GM12873 (cell line): Measurements from ENCODE around the gene TDRD1.

Experiments used
- TF ChIP-seq, protein P1 (sequence below): IDR thresholded peaks from 2 replicates; pipeline ENCODE4 v1.5.1; 2012; ENCODE audit warnings: low read depth, mild to moderate bottlenecking, moderate library complexity, low read length, control low read depth; ENCODE audit not compliant: insufficient read depth; ENCODE audit errors: missing control alignments

Gene TDRD1

DNA sequence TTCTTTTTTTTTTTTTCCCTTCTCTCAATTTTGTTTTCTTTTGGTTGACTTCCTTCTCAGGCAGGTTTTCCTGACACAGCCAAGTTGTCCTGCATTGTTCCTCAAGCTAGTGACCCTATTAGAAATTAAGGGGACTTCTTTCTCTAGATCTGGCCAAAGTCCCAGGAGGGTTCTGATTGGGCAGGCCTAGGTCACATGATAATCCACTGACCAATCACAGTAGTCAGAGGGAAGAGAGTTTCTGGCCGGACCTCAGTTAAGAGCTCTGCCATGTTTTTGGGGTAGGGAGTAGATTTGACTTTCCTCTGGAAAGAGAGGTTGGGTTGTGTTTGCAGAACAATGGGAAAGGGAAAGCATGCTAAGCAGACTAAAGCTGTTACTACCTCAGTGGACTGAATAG, 76.1 kb downstream of the TDRD1 start:
- TF ChIP-seq, protein P1, sequence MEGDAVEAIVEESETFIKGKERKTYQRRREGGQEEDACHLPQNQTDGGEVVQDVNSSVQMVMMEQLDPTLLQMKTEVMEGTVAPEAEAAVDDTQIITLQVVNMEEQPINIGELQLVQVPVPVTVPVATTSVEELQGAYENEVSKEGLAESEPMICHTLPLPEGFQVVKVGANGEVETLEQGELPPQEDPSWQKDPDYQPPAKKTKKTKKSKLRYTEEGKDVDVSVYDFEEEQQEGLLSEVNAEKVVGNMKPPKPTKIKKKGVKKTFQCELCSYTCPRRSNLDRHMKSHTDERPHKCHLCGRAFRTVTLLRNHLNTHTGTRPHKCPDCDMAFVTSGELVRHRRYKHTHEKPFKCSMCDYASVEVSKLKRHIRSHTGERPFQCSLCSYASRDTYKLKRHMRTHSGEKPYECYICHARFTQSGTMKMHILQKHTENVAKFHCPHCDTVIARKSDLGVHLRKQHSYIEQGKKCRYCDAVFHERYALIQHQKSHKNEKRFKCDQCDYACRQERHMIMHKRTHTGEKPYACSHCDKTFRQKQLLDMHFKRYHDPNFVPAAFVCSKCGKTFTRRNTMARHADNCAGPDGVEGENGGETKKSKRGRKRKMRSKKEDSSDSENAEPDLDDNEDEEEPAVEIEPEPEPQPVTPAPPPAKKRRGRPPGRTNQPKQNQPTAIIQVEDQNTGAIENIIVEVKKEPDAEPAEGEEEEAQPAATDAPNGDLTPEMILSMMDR: no peak

DNA sequence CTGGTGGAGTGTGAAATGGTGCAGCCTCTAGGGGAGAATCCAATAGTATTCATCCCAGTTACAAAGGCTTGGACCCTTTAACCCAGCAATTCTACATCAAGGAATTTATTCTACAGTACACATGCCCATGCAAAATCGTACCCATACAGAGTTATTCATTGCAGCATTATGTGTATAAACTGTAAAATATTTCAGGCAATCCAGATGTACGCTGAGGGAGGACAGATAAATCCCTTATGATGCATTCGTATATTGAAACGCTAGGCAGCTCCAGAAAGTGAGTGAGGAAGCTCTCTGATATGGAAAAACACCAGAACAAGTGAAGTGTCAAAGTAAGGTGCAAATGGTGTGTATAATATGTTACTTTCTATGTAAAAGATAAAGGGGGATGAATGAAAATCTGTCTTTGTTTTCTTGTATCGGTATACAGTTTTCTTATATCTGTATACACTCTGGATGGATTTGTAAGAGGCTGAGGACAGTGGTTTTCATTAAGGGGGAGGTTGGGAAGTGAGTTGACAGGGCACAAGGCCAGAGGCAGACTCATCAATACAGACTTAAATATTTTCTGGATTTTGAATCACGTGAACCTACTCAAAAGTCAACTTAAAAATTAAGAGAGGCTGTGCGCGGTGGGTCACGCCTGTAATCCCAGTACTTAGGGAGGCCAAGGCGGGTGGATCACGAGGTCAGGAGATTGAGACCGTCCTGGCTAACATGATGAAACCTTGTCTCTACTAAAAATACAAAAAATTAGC, 77.0 kb downstream of the TDRD1 start:
- TF ChIP-seq, protein P1: no peak

DNA sequence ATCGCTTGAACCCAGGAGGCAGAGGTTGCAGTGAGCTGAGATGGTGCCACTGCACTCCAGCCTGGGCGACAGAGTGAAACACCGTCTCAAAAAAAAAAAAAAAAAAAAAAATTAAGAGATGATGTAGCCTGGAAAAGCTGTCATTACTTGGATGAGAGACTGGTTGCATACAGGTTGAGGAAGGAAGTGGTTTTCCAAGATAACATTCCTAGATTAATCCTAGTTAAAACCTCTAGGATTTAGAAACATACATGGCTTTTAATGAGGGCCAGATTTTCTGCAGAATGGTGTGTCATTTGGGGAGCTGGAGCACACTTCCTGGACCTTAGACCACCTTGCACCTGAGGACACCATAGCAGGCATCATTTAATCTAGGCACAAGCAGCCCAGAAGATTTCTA, 77.7 kb downstream of the TDRD1 start:
- TF ChIP-seq, protein P1: no peak

DNA sequence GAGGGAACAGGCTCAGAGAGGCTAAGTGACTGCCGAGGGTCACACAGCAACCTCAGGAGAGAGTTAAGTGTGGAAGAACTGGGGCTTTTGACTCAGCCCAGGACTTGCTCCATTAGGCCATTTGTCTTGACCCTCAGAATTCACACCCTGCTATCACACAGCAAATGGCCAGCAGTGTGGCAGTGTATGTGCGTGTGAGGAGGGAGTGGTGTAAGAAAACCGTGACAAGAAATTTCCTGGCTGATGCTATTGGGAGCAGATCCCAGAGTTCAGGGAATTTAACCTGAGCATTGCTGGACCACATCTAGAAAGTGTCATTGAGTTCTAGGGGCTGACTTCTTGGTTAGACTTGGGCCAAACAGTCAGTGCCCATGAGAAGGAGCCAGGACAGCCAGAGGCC, 78.3 kb downstream of the TDRD1 start:
- TF ChIP-seq, protein P1: no peak

DNA sequence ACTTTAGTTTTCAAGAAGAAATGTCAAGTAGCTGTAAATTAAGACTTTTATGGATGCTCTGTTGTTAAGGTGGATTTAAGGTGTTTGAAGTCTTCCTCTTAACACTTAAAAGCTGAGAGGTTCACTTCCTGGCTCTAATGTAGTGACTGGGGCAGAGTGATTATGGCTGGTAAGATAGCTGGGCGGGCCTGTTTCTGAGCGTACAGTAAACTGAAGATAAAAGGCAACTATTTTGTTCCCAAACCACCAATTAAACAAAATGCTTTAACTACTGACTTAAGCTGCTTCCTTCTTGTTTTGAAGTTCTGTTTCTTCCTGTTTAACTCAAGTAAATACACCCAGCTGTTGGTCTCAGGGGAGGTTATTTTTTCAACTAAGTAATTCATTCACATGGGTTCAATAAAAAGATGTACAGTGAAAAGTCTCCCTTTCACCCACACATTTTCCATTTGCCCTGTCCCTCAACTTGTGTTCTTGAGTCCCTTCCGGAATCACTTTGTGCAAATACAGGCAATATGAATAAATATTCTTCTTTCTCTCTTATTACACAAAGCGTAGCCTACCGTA, 79.2 kb downstream of the TDRD1 start:
- TF ChIP-seq, protein P1: no peak

DNA sequence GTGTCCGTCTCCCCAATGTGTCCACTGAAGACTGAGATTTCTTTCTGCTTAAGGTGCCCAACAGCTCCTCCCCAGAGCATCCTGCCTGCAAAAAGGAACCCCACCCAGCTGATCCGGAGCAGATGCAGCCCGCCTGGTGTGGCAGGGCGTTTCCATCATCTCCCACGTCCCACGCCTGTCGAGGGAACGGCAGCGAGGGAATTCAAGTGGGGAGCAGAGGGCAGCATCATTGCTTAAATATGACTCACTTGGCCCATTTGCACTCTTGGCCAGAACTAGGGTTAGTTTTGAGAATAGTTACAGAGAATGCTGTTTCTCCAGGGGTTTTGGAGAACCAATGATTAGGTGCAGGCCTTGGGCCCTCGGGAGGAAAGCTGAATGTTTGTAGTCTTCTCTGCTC, 80.7 kb downstream of the TDRD1 start:
- TF ChIP-seq, protein P1: no peak

DNA sequence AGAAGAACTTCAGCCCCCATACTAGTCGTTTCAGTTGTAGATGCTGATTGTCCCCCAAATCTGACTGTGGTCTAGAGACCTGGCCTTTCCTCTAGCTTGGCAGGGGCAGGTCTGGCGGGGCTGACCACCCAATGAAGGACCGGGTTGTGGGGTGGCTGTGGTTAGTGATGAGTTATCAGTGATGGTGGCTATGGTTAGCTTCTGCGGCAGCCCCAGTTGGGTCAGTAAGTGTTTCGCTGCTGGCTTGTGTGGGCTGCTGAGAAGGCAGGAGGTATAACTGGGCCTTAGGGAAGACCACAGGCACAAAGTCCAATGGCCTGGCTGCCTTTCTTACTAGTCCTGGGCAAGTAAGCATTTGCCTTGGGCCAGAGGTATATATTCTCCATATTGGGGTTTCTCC, 81.2 kb downstream of the TDRD1 start:
- TF ChIP-seq, protein P1: no peak
